Uterus (tissue), 2 donors: ENCODE data around the gene TSPAN11.

Experiments
- CTCF ChIP-seq, 4 experiments: fragments of 200-600 bp in 2 of 4; fragments of 450-650 bp in 2 of 4; sonication (generic) in 2 of 4; IDR thresholded peaks; one replicate each; pipeline ENCODE4 v1.5.1; 2016 to 2019; ENCODE audit warnings: antibody characterized with exemption in 4 of 4, mild to moderate bottlenecking in 2 of 4, moderate library complexity in 1 of 4
- POLR2A ChIP-seq, 2 donors: fragments of 450-650 bp; IDR thresholded peaks; one replicate each; pipeline ENCODE4 v1.6.1; 2016; ENCODE audit warnings: antibody characterized with exemption in 2 of 2, mild to moderate bottlenecking in 1 of 2, moderate library complexity in 1 of 2

GRCh38 chr12:30945443-30946164, 19.1 kb downstream of the TSPAN11 start:
- TF ChIP-seq CTCF (IDR thresholded peaks at IDR 0.05): no peak
- no peak for TF ChIP-seq POLR2A (IDR thresholded peaks at IDR 0.05)
